ENCODE results near the gene NHLH1. TPM values are rescaled to one million over a fixed set of nuclear protein-coding genes. Genes with fewer than 3 reads are reported as not detected.

The NHLH1 gene
- under 1 TPM; 0.24 to 0.47 TPM for total RNA-seq

GRCh38 chr1:160366731-160367515 is at the start of gene NHLH1:
NHLH1 (plus strand) TSS chr1:160367071; CDS start chr1:160370732, 3,661 bp downstream.
- Mint-ChIP-seq H3K9me3 (ENCODE audit: insufficient read depth) (no peaks in the 10 kb centered on the region), H3K27ac (peak within 1 kb of the TSS; percentile 25), H3K36me3 (ENCODE audit: low read depth) (no peaks in the 10 kb centered on the region), H3K4me3 (no peak within 1 kb of the TSS), H3K4me1 (ENCODE audit: low read depth) (peaks cover 6% of the 10 kb centered on the region), H3K27me3 (ENCODE audit: low read depth) (peaks cover 3% of the 10 kb centered on the region)
- no peak for DNase-seq
- CTCF ChIA-PET = interaction anchor here (2.3 to 2.8 kb wide), 2 partner anchors 10 to 76 kb away, joined by 7 to 20 read pairs; no protein-coding TSS in a partner anchor
- POLR2A ChIA-PET = interaction anchor here (0.6 kb wide), 2 partner anchors 105 to 218 kb away, joined by 3 read pairs; partner anchors contain the start of gene DCAF8
- ATAC-seq = no peak

GRCh38 chr1:160322831-160323230 is 44.0 kb upstream of the NHLH1 start:
- no peak for DNase-seq
- H3K27ac Mint-ChIP-seq = no peak overlapping the region
- no peaks in the 10 kb centered on the region for H3K9me3 Mint-ChIP-seq (ENCODE audit: insufficient read depth)
- peaks cover 72% of the 10 kb centered on the region for H3K36me3 Mint-ChIP-seq (ENCODE audit: low read depth)
- POLR2A ChIA-PET = no interaction called here
- CTCF ChIA-PET = interaction anchor here (1.9 to 2.2 kb wide), 2 partner anchors 31 to 70 kb away, joined by 6 to 7 read pairs; no protein-coding TSS in a partner anchor
- no peaks in the 10 kb centered on the region for H3K27me3 Mint-ChIP-seq (ENCODE audit: low read depth)
- H3K4me1 Mint-ChIP-seq (ENCODE audit: low read depth) = no peaks in the 10 kb centered on the region
- no peak overlapping the region for H3K4me3 Mint-ChIP-seq
- no peak for ATAC-seq

- POLR2A ChIA-PET = interaction anchor here (0.6 kb wide), 1 partner anchor 99 kb away, joined by 3 read pairs; no protein-coding TSS in a partner anchor
- Mint-ChIP-seq H3K27ac (no peak overlapping the region), H3K27me3 (ENCODE audit: low read depth) (no peaks in the 10 kb centered on the region), H3K4me3 (no peak overlapping the region), H3K4me1 (ENCODE audit: low read depth) (no peaks in the 10 kb centered on the region), H3K36me3 (ENCODE audit: low read depth) (peaks cover 75% of the 10 kb centered on the region), H3K9me3 (ENCODE audit: insufficient read depth) (no peaks in the 10 kb centered on the region)
- CTCF ChIA-PET = interaction anchor here (1.3 kb wide), 1 partner anchor 34 kb away, joined by 6 read pairs; no protein-coding TSS in a partner anchor
- no peak for ATAC-seq
- DNase-seq = no peak
Measured at GRCh38 chr1:160325252-160325651, 41.6 kb upstream of the NHLH1 start.

GRCh38 chr1:160326418-160326817 is 40.5 kb upstream of the NHLH1 start:
- no peak overlapping the region for H3K27ac Mint-ChIP-seq
- DNase-seq = no peak
- ATAC-seq = no peak
- H3K36me3 Mint-ChIP-seq (ENCODE audit: low read depth) = peaks cover 72% of the 10 kb centered on the region
- no peaks in the 10 kb centered on the region for H3K27me3 Mint-ChIP-seq (ENCODE audit: low read depth)
- POLR2A ChIA-PET = no interaction called here
- no peaks in the 10 kb centered on the region for H3K9me3 Mint-ChIP-seq (ENCODE audit: insufficient read depth)
- CTCF ChIA-PET = interaction anchor here (1.5 kb wide), 1 partner anchor 35 kb away, joined by 7 read pairs; no protein-coding TSS in a partner anchor
- no peaks in the 10 kb centered on the region for H3K4me1 Mint-ChIP-seq (ENCODE audit: low read depth)
- H3K4me3 Mint-ChIP-seq = no peak overlapping the region

- no peak overlapping the region for H3K4me3 Mint-ChIP-seq
- CTCF ChIA-PET = interaction anchor here (0.6 to 2.5 kb wide), 7 partner anchors 11 to 135 kb away, joined by 3 to 9 read pairs (median 3); no protein-coding TSS in a partner anchor
- H3K36me3 Mint-ChIP-seq (ENCODE audit: low read depth) = peaks cover 68% of the 10 kb centered on the region
- no peaks in the 10 kb centered on the region for H3K9me3 Mint-ChIP-seq (ENCODE audit: insufficient read depth)
- no peaks in the 10 kb centered on the region for H3K4me1 Mint-ChIP-seq (ENCODE audit: low read depth)
- DNase-seq = no peak
- no peak overlapping the region for H3K27ac Mint-ChIP-seq
- POLR2A ChIA-PET = no interaction called here
- no peak for ATAC-seq
- H3K27me3 Mint-ChIP-seq (ENCODE audit: low read depth) = no peaks in the 10 kb centered on the region
Measured at GRCh38 chr1:160328184-160328583, 38.7 kb upstream of the NHLH1 start.

- no peak overlapping the region for H3K27ac Mint-ChIP-seq
- no peak overlapping the region for H3K4me3 Mint-ChIP-seq
- no peaks in the 10 kb centered on the region for H3K27me3 Mint-ChIP-seq (ENCODE audit: low read depth)
- ChIA-PET POLR2A (interaction anchor here (0.6 to 0.9 kb wide), 2 partner anchors 55 to 277 kb away, joined by 3 read pairs; no protein-coding TSS in a partner anchor), CTCF (interaction anchor here (0.7 to 2.5 kb wide), 2 partner anchors 9 to 39 kb away, joined by 5 to 9 read pairs; no protein-coding TSS in a partner anchor)
- no peaks in the 10 kb centered on the region for H3K9me3 Mint-ChIP-seq (ENCODE audit: insufficient read depth)
- H3K4me1 Mint-ChIP-seq (ENCODE audit: low read depth) = no peaks in the 10 kb centered on the region
- peaks cover 66% of the 10 kb centered on the region for H3K36me3 Mint-ChIP-seq (ENCODE audit: low read depth)
- DNase-seq (no peak), ATAC-seq (no peak)
Measured at GRCh38 chr1:160330119-160330518, 36.8 kb upstream of the NHLH1 start.

- Mint-ChIP-seq H3K9me3 (ENCODE audit: insufficient read depth) (no peaks in the 10 kb centered on the region), H3K4me1 (ENCODE audit: low read depth) (no peaks in the 10 kb centered on the region), H3K27me3 (ENCODE audit: low read depth) (no peaks in the 10 kb centered on the region), H3K4me3 (no peak overlapping the region), H3K27ac (no peak overlapping the region), H3K36me3 (ENCODE audit: low read depth) (peaks cover 55% of the 10 kb centered on the region)
- no peak for DNase-seq
- CTCF ChIA-PET = interaction anchor here (0.7 to 3.1 kb wide), 4 partner anchors 14 to 49 kb away, joined by 3 to 16 read pairs (median 5); no protein-coding TSS in a partner anchor
- POLR2A ChIA-PET = no interaction called here
- no peak for ATAC-seq
Measured at GRCh38 chr1:160332516-160332915, 34.4 kb upstream of the NHLH1 start.

- Mint-ChIP-seq H3K4me1 (ENCODE audit: low read depth) (peaks cover 31% of the 10 kb centered on the region), H3K27ac (no peak overlapping the region), H3K9me3 (ENCODE audit: insufficient read depth) (no peaks in the 10 kb centered on the region), H3K4me3 (no peak overlapping the region), H3K27me3 (ENCODE audit: low read depth) (no peaks in the 10 kb centered on the region), H3K36me3 (ENCODE audit: low read depth) (peaks cover 45% of the 10 kb centered on the region)
- ATAC-seq = no peak
- CTCF ChIA-PET = interaction anchor here (0.7 to 4.0 kb wide), 4 partner anchors 10 to 47 kb away, joined by 3 to 15 read pairs (median 6); no protein-coding TSS in a partner anchor
- POLR2A ChIA-PET = no interaction called here
- DNase-seq = no peak
Measured at GRCh38 chr1:160338580-160338979, 28.3 kb upstream of the NHLH1 start.

GRCh38 chr1:160340146-160340545 is 26.7 kb upstream of the NHLH1 start:
- H3K27ac Mint-ChIP-seq = no peak overlapping the region
- no peaks in the 10 kb centered on the region for H3K27me3 Mint-ChIP-seq (ENCODE audit: low read depth)
- POLR2A ChIA-PET = no interaction called here
- CTCF ChIA-PET = interaction anchor here (1.2 to 4.0 kb wide), 2 partner anchors 11 to 49 kb away, joined by 9 to 15 read pairs; no protein-coding TSS in a partner anchor
- no peaks in the 10 kb centered on the region for H3K9me3 Mint-ChIP-seq (ENCODE audit: insufficient read depth)
- no peak for ATAC-seq
- H3K4me1 Mint-ChIP-seq (ENCODE audit: low read depth) = peaks cover 41% of the 10 kb centered on the region
- H3K36me3 Mint-ChIP-seq (ENCODE audit: low read depth) = peaks cover 44% of the 10 kb centered on the region
- no peak overlapping the region for H3K4me3 Mint-ChIP-seq
- no peak for DNase-seq

- ChIA-PET POLR2A (no interaction called here), CTCF (no interaction called here)
- DNase-seq (no peak), ATAC-seq (no peak)
- peak overlapping the region; percentile 100 for H3K4me3 Mint-ChIP-seq
- peaks cover 41% of the 10 kb centered on the region for H3K4me1 Mint-ChIP-seq (ENCODE audit: low read depth)
- no peaks in the 10 kb centered on the region for H3K27me3 Mint-ChIP-seq (ENCODE audit: low read depth)
- no peak overlapping the region for H3K27ac Mint-ChIP-seq
- H3K9me3 Mint-ChIP-seq (ENCODE audit: insufficient read depth) = no peaks in the 10 kb centered on the region
- peaks cover 44% of the 10 kb centered on the region for H3K36me3 Mint-ChIP-seq (ENCODE audit: low read depth)
Measured at GRCh38 chr1:160340866-160341265, 26.0 kb upstream of the NHLH1 start.

GRCh38 chr1:160342526-160342925 is 24.3 kb upstream of the NHLH1 start:
- ChIA-PET POLR2A (interaction anchor here (0.7 to 1.0 kb wide), 4 partner anchors 8 to 246 kb away, joined by 3 to 5 read pairs (median 3); no protein-coding TSS in a partner anchor), CTCF (interaction anchor here (0.9 kb wide), 2 partner anchors 9 kb away, joined by 3 read pairs; no protein-coding TSS in a partner anchor)
- DNase-seq = peak; percentile 32
- H3K4me3 Mint-ChIP-seq = peak overlapping the region; percentile 100
- peak overlapping the region; percentile 100 for H3K27ac Mint-ChIP-seq
- H3K9me3 Mint-ChIP-seq (ENCODE audit: insufficient read depth) = no peaks in the 10 kb centered on the region
- H3K36me3 Mint-ChIP-seq (ENCODE audit: low read depth) = peaks cover 45% of the 10 kb centered on the region
- peaks cover 57% of the 10 kb centered on the region for H3K4me1 Mint-ChIP-seq (ENCODE audit: low read depth)
- no peaks in the 10 kb centered on the region for H3K27me3 Mint-ChIP-seq (ENCODE audit: low read depth)
- ATAC-seq = peak; percentile 16
